Activated CD4-positive, alpha-beta T cell treated with anti-CD3 and anti-CD28 coated beads for 24 hours (primary cell): ENCODE data around the gene CYSRT1.

ENCODE experiments used
- DNase-seq, 2 donors: peaks; one replicate each; pipeline ENCODE4 v3.0.0-alpha.2; 2020; ENCODE audit warnings: low read depth in 2 of 2

Gene CYSRT1

DNA sequence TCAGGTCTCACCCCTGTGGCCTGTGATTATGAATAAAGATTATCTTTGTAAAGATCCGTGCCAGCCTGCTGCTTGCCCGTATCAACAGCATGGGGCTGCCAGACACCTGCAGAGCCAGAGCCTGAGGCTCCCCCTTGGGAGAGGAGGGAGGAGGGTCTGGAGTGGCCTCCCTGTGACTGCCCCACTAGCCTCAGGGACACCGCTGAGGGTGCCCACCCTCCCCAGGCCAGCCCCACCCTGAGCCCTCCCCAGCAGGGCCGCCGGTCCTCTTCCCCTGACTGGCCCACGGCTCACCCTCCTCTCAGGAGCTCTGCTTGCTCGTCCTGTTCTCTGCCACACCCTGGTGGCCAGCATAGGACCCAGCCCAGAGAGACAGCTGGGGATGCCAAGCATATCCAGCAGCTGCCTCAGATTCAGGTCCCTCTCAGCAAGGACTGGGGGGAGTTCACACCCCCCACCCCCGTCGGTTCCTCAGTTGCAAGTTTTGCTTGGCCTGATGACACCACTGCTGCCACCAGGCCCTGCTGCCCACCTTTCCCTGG, 34.6 kb upstream of the CYSRT1 start:
- no peak for DNase-seq

DNA sequence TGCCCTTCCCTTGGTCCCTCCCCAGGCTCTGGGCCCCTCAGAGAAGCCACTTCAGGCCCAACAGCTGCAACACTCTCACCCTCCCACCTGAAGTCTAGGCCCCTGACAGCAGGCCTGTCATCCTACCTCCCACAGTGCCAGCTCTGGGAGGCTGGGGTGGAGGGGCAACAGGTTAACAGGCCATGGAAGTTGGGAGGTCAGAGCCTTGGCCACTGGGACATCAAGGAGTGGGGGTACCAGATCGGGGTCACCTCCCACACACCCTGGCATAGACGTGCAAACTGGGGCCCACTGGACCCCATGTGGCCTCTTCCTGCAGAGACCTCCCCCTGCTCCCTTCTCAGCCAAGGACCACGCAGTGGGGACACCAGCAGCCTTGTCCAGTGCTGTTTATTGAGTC, 33.7 kb upstream of the CYSRT1 start:
- no peak for DNase-seq

GRCh38 chr9:137191691-137192447, 33.1 kb upstream of the CYSRT1 start:
- no peak for DNase-seq

DNA sequence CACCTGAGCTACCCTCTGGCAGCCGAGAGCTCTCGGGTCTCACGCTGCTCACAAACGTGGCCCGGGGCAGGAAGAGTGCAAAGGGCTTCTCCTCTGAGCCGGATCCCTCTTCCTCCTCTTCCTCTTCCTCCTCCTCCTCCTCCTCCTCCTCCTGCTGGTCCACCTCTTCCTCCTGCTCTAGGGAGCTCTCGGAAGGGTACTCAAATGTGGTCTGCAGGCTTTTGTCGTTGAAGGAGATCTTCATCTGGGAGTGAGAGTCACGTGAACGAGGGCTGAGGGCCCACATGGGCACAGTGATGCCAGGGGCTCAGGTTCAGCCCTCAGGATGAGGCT, 32.6 kb upstream of the CYSRT1 start:
- DNase-seq = no peak

DNA sequence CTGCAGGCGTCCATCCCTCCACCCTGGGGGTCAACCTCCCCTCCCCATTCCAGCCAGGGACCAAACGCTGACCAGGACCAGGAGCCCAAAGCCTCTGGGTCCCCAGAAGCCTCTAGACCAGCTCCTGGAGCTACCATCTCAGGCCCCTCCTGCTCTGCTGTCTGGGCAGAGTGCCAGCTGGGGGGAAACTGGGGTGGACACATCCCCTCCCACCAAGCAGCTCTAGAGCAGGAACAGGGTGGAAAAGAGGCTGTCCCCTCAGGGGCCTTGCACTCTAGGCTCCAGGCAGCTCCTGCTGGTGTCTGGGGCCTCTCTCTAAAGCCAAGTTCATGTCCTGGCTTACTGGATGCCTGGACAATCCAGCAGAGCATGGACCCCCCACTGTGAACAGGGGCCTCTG, 32.1 kb upstream of the CYSRT1 start:
- no peak for DNase-seq

GRCh38 chr9:137193771-137194170, 31.2 kb upstream of the CYSRT1 start:
- DNase-seq = no peak

- DNase-seq = no peak
Measured at GRCh38 chr9:137194388-137194787, 30.6 kb upstream of the CYSRT1 start.

- DNase-seq = no peak
Measured at GRCh38 chr9:137194909-137195308, 30.1 kb upstream of the CYSRT1 start.

DNA sequence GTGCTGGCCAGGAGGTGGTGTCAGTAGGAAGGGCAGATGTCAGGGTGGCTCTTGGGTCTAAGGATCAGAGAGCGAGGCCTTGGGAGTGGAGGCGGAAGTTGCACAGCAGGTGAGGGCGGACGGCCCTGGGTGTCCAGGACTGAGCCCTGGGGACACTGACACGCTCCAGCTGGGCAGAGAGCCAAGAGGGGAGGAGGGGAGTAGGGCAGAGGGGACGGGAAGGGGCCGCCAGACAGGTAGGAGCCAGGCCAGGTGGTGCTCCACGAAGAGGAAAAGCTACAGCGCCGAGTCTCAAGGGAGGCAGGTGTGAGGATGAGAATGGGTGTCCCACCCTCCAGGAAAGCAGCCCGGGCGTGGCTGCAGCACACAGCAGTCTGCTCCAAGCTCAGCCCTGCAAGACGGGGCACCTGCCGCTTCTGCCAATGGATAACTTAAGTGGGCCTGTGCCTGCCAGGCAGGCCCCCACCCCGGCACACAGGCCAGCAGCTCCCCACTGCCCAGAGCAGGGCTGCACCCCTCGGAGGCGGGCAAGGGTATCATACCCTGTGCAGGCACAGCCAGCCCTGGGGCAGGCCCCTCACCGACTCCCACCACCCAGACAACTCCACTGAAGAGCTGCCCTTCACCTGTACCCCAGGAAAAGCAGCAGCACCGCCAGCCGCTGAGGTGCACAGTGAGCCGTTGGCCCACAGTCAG, 29.3 kb upstream of the CYSRT1 start:
- DNase-seq = no peak

DNA sequence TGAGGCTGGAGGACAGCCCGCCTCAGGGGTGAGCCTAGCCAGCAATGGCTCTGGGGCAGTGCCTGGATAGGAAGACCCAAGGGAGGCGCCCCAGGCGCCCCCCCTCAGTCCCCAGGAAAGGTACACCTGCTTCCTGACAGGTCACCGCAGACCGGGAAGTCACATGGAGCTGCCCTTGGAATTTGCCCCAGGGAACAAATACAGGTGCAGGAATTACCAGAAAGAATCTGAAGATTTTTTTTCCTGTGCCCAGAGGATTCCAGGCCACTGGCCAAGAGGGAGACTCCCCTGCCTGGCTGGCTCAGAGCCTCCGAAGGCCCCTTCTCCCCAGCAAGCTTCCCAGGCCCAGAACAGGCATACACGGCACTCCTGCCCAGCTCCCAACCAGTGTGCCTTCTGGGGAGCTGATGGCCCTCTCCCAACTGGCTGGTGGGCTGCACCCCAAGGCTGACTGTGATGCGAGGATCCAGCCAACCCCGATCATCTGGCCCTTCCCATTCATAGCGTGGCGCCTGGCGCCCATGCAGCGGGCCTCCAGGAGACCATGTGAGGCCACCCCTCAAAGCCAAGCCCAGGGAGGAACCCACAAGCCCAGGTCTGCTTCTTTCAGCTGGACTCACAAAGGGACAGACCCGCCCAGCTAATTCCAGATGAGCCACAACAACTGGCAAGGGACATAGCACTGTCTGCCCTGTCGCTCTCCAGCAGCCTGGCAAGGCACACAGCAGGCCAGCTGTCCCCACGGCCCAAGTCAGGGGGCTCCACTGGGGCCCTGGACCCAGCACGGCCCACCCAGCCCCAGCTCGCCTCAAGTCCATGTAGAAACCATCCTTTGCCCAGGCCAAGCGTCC, 26.7 kb upstream of the CYSRT1 start:
- no peak for DNase-seq

DNA sequence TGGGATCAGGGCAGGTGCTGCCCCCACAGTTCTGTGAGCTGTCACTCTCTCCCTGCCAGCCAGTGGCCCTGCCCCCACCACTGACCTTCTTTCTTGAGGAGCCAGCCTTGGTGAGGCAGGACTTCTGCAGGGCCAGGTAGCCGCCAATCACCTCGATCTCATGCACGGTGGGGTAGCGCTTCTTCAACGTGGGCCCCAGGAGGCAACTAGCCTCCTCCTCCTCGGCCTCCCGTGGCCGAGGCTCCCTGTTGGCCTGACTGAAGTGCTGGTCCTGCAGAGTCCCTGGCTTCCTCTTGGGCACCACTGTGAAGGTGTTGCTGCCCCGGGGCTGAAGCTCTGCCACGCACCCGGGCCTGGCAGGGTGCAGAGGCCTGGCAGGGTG, 26.1 kb upstream of the CYSRT1 start:
- DNase-seq = no peak

GRCh38 chr9:137199411-137200121, 25.4 kb upstream of the CYSRT1 start:
- no peak for DNase-seq

DNA sequence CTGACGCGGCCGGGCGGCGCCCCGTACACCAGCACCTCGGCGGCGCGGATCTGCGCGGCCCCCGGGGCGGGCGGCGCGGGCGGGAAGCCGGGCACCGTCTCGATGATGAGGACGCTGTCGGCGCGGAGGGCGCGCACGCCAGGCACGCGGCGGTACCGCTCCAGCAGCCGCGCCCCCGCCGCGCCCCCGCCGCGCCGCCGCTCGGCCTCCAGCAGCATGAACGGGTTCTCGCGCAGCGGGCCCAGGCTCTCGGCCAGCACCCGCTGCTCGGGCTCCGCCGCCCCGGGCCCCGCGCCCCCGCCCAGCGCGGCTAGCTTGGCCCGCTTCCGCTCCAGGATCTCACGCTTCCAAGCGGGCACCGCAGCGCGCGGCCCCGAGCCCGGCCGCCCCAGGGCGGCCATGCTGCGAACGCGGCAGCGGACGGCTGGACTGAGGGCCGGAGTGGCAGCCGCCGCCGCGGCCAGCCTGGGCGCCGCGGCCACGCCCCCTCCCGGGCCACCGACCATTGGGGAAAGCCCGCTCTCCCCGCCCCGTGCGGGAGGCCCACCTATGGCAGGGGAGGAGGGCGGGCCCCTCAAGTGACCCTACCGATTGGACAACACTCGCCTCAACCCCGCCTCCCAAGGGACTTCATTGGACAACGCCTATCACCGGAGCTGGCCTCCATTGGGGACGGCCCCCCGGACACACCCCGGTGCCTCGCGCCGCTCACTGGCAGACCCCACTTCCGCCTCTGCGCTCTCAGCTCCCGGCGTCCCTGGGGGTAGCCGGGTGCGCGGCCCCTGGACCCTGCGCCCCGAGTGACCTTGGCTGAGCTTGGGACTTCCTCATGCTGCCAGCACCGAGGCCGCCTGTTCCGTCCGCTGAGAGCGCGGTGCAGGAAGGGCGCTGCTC, 24.4 kb upstream of the CYSRT1 start, which contains the start of gene TPRN:
TPRN (minus strand) TSS at position 431 of the 894 bp plus-strand sequence; CDS start at position 401, 30 bp downstream.
- peak; percentile 96 to 98 for DNase-seq

DNA sequence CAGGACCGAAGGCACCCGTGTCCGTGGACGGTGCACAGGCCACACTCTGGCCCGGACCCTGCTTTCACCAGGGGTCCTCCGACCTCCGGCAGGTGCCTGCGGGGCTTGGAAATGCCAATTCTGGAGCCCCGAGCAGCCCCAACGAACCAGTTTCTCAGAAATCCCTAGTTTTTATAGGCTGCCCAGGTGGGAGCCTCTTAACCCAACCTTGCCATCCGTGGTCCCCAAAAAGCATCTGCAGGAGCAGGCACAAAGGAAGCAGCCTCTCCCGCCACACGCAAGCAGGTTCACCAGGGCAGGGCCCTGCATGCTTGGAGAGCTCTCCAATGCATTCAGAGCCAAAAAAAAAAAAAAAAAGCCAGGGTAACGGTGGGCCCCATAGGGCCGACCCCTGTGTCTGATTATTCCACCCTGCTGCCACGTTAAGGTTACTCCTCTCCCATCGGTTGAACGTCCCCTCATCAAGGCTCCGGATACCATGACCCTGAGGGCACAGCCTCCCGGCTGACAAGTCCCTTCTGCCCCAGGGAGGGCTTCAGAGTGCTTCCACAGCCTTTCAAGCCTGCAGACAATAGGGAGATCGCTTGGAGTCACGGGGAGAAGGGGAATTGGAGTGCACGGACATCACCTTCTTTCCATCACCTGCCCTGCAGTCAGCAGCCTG, 23.6 kb upstream of the CYSRT1 start:
- no peak for DNase-seq

GRCh38 chr9:137202966-137203365, 22.0 kb upstream of the CYSRT1 start:
- DNase-seq = no peak

DNA sequence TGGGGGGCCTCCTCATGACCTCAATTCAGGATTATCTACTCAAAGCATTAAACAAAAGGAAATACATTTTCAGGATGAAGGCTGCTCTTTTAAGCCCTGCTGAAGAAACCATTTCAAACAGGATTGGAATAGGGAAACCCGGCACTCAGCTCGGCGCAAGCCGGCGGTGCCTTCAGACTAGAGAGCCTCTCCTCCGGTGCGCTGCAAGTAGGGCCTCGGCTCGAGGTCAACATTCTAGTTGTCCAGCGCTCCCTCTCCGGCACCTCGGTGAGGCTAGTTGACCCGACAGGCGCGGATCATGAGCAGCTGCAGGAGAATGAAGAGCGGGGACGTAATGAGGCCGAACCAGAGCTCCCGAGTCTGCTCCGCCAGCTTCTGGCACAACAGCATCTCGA, 20.2 kb upstream of the CYSRT1 start:
- DNase-seq = no peak

- DNase-seq = peak; percentile 84 to 93
Measured at GRCh38 chr9:137205126-137206069, 19.6 kb upstream of the CYSRT1 start, which contains the start of the genes NDOR1 and TMEM203. NDOR1 (plus strand) TSS chr9:137205700; CDS start chr9:137205778, 78 bp downstream. TMEM203 (minus strand) TSS chr9:137205648; CDS start chr9:137205414, 234 bp downstream.

- DNase-seq = no peak
Measured at GRCh38 chr9:137206602-137207001, 18.4 kb upstream of the CYSRT1 start.

DNA sequence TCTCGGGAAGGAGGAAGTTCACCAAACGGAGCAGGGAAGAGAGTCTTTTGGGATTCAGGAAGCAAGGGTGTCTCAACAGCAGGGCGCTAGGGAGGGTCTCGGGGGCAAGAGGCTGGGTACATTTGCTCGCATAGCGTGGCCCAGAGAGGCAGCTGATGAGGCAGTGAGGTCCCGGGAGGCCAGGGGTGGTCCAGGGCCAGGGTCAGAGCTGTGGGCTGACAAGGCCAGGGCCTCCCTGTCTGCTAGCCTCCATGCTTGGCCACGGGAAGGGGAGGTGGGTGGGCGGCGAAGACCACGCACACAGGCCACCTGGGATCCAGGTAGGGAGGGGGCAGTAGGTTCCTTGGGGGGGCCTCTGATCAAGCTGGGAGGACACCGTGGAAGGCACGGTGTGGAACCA, 13.4 kb upstream of the CYSRT1 start:
- no peak for DNase-seq
